NCI-H748 (cell line): ENCODE results near the gene PPIL3.

Experiments
- DNase-seq: peaks from one replicate; lab custom pipeline; 2025; ENCODE audit not compliant: unreplicated experiment; lab: John Stamatoyannopoulos, UW

PPIL3 gene

DNA sequence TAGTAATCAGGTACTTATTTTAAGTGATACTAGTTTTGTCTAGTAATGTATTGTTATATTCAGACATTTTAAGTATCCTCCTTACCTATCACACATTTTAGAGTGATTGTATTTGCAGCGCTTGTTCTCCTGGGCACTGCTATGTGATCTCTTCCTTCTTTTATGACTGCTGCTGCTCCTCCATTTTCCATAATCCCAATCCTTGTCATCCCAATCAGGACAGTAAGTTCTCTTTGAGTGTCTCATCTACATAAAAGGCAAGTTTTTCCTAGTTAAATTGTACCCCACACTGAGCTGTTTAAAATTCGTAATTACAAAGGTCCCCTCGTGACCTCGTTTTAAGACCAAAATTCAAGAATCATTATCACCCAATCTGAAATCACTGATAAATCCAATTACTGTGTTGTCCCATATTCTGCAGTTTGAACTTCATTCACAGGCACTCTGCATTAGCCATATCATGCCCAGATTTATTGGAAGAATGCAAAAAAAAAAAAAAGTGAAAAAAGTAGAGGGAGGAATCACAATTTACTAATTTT is 27.2 kb downstream of the PPIL3 start:
- no peak for DNase-seq

GRCh38 chr2:200860092-200860795 is 28.6 kb downstream of the PPIL3 start:
- DNase-seq: no peak

DNA sequence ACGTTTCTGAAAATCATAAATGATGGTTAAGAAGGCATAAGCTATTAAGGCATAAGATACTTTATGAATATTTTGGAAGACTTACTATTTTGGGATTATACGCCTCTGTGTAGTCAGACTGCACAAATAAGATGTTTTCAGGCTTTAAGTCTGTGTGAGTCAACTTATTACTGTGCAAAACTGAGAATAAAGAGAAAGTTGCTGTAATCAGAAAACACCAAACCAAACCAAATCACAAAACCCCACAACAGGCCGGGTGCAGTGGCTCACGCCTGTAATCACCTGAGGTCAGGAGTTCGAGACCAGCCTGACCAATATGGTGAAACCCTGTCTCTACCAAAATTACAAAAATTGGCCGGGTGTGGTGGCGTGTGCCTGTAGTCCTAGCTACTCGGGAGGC is 32.1 kb downstream of the PPIL3 start:
- no peak for DNase-seq

GRCh38 chr2:200852605-200853004 is 36.3 kb downstream of the PPIL3 start:
- DNase-seq: no peak

DNA sequence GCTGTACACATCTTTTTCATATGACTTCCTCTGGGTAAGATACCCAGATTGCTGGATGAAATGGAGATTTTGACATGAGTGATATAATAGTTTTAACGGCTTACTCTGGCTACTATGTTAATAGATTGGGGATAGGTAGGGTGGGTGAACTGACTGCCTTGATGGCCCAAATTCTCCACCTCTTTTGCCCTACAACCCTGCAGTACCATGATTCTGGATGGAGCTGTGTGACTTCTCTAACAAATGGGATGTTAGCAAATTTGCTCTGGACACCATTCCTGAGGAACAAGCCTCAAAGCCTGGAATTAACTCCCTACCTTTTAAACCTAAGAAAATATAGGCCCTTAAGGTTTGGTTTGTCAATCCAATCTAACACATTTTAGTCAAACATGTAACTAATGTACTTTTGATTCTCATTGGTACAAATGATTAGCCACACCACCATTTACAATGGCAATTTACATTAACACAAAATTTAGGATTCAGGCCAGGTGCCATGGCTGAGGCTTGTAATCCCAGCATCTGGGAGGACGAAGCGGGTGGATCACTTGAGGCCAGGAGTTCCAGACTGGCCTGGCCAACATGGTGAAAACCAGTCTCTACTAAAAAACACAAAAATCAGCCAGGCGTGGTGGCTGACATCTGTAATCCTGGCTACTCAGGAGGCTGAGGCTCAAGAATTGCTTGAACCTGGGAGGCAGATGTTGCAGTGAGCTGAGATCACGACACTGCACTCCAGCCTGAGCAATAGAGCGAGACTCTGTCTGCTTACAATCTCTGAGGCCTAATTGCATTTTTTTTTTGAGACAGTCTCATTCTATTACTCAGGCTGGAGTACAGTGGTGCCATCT is 37.3 kb downstream of the PPIL3 start:
- DNase-seq: no peak

- DNase-seq: peak; percentile 14
These were observed 38.2 kb downstream of the PPIL3 start for GRCh38 chr2:200850512-200851256.

DNA sequence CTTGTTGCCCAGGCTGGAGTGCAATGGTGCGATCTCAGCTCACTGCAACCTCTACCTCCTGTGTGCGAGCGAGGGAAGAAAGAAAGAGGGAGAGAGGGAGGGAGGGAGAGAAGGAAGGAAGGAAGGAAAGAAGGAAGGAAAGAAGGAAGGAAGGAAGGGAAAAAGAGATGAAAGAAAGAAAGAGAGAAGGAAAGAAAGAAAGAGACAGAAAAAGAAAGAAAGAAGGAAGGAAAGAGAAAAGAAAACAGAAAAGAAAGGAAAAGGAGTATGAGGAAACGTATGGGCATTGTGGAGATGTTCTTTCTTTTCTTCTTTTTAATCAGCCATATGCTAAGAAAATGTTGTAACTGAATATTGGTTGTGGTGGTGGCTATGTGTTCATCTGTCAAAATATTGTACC is 40.9 kb downstream of the PPIL3 start:
- no peak for DNase-seq

DNA sequence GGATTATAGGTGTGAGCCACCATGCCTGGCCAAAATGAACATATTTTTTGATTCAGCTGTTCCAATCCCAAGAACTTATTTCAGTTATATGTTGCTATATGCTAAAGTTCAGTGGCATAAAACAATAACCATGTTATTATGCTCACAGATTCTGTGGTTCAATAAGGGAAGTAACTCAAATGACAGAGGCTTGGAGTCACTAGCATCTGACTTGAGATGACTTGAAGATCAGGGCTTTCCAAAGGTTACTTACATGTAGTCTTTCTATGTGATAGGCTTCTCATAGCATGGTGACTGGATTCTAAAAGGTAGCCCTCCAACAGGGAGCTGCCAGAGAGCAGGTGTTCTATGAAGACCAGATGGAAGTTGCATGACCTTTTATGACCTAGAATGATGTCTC is 41.6 kb downstream of the PPIL3 start:
- DNase-seq: no peak

GRCh38 chr2:200845669-200846325 is 43.1 kb downstream of the PPIL3 start:
- DNase-seq: no peak

GRCh38 chr2:200845194-200845593 is 43.7 kb downstream of the PPIL3 start:
- no peak for DNase-seq

GRCh38 chr2:200843993-200844948 is 44.6 kb downstream of the PPIL3 start:
- DNase-seq: no peak

DNA sequence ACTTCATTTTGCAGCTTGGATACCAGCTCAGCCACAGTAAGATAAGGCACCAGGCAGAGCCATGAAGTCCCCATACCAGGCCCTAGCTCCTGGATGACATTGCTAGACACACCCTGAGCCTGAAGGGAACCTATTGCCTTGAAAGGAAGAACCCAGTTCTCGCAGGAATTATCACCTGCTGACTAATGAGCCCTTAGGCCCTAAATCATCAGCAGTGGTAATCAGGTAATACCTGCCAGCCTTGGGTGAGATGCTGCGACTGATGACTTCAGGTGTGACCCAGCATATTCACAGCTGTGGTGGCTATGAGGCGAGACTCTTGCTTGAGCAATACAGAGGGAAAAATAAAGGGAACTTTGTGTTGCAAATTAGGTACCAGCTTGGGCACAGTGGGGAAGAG is 49.4 kb downstream of the PPIL3 start:
- no peak for DNase-seq

DNA sequence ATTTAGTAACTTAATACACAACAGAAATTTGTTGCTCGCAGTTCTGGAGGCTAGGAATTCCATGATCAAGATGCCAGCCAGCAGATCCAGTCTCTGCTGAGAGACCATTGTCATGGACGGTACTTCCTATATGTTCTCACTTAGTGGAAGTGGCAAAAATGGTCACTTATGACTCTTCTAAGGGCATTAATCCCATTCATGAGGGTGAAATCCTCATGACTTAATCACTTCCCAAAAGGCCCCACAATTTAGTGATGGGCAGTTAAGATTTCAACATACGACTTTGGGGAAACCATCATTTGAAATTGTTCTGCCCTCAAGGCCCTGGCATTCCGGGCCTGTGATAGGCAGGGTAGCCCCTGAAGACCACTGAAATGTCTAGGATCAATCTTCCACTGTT is 54.2 kb downstream of the PPIL3 start:
- DNase-seq: no peak

GRCh38 chr2:200829258-200829655 is 59.6 kb downstream of the PPIL3 start:
- no peak for DNase-seq

DNA sequence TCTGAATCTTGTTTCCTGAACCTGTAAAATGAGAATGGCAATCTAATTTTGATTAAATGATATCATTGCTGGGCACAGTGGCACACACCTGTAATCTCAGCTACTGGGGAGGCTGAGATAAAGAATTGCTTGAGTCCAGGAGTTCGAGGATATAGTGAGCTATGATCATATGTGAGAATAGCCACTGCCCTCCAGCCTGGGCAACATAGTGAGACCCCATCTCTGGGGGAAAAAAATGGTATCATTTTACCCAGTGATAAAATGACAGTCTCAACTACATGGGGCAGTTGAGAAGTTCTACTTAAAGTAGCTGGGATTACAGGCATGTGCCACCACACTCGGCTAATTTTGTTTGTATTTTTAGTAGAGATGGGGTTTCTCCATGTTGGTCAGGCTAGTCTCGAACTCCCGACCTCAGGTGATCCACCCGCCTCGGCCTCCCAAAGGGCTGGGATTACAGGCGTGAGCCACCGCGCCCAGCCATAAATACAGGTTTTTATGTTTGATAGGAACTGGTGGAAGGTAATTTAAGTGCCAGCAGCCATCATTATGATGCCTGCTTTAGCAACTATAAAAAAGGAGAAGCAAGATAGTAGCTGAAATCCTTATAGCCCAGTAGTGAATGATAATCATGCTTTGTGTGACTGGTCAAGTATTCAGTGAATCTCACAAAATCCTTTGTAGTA is 60.2 kb downstream of the PPIL3 start:
- no peak for DNase-seq

DNA sequence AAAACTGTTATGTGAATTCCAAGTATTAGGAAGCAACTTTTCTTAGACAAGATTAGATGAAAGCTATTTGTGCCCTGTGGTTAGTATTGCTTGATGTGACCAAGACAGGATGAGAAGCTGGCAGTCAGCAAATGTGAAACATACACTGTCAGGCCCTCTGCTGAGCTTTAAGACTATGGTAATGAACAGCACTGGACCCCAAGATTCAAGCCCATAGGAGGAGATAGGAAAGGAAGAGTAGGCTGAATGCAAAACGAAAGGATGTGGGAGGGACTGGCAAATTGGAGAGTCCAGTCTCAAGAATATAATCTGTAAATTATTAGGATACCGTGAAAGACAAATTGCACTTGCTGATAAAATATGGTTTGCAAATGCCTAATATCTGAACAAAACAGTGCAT is 60.8 kb downstream of the PPIL3 start:
- no peak for DNase-seq

DNA sequence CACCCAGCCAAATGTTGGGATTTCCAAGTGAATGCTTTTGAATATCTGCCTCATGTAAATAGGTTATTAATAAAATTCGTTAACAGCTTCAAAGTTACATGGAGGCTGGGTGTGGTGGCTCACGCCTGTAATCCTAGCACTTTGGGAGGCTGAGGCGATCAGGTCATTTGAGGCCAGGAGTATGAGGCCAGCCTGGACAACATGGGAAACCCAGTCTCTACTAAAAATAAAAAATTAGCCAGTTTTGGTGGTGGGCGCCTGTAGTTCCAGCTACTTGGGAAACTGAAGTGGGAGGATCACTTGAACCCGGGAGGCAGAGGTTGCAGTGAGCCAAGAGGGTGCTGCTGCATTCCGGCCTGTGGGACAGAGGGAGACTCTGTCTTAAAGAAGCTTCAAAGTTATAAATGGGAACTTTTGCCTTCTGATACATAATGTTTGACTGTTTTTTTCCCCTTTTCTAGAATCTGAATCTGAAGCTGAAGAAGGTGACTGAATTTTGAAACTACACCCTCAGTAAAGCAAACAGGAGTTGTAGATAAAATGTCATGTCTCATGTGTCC is 67.1 kb downstream of the PPIL3 start:
- no peak for DNase-seq
